Measurements from ENCODE around the gene KCNIP2.

KCNIP2 gene

GRCh38 chr10:101835362-101835761, 8.2 kb downstream of the KCNIP2 start:
- no peaks in the 10 kb centered on the region for H3K27me3 ChIP-seq (replicated peaks; ENCODE audit: insufficient read depth, low read length)
- H3K4me2 ChIP-seq (ENCODE audit: low read depth, low read length) = no peak overlapping the region
- H3K27ac ChIP-seq (ENCODE audit: low read length) = no peak overlapping the region
- no peaks in the 10 kb centered on the region for H3K79me2 ChIP-seq (ENCODE audit: low read length)
- H3K9me3 ChIP-seq (replicated peaks; ENCODE audit: insufficient read depth, low read length) = no peaks in the 10 kb centered on the region
- peaks cover 12% of the 10 kb centered on the region; the same call in 1 of the 2 replicates for H3F3A ChIP-seq (ENCODE audit: insufficient read depth, low read length)
- TF ChIP-seq EZH2phosphoT487 (IDR thresholded peaks at IDR 0.05; ENCODE audit: low read length) = no peak
- TF ChIP-seq EZH2 (optimal IDR thresholded peaks at IDR 0.05; ENCODE audit: low read depth, low read length) = no peak
- TF ChIP-seq CTCF (IDR thresholded peaks at IDR 0.05; ENCODE audit: low read length) = no peak
- H3K4me3 ChIP-seq (ENCODE audit: low read length) = no peak overlapping the region
- no peak overlapping the region for H2AFZ ChIP-seq (ENCODE audit: low read length)
- no peaks in the 10 kb centered on the region for H3K36me3 ChIP-seq (replicated peaks; ENCODE audit: insufficient read depth, low read length)
- H3K9ac ChIP-seq (ENCODE audit: low read length) = no peak overlapping the region
- no peaks in the 10 kb centered on the region for H3K9me2 ChIP-seq (replicated peaks; ENCODE audit: insufficient read depth, low read length)
- no peaks in the 10 kb centered on the region for H4K20me1 ChIP-seq (ENCODE audit: insufficient read depth, low read length)
- peaks cover 9% of the 10 kb centered on the region; the same call in 1 of the 2 replicates for H3K4me1 ChIP-seq (ENCODE audit: low read length)
- no peak for DNase-seq

- Histone ChIP-seq H3K36me3 (replicated peaks; ENCODE audit: insufficient read depth, low read length) (no peaks in the 10 kb centered on the region), H2AFZ (ENCODE audit: low read length) (no peak overlapping the region), H3K4me2 (ENCODE audit: low read depth, low read length) (no peak overlapping the region), H4K20me1 (ENCODE audit: insufficient read depth, low read length) (no peaks in the 10 kb centered on the region), H3K9me2 (replicated peaks; ENCODE audit: insufficient read depth, low read length) (no peaks in the 10 kb centered on the region), H3K27me3 (replicated peaks; ENCODE audit: insufficient read depth, low read length) (no peaks in the 10 kb centered on the region), H3K4me3 (ENCODE audit: low read length) (no peak overlapping the region), H3F3A (ENCODE audit: insufficient read depth, low read length) (peaks cover 19% of the 10 kb centered on the region), H3K9me3 (replicated peaks; ENCODE audit: insufficient read depth, low read length) (no peaks in the 10 kb centered on the region), H3K9ac (ENCODE audit: low read length) (no peak overlapping the region), H3K79me2 (ENCODE audit: low read length) (no peaks in the 10 kb centered on the region), H3K4me1 (ENCODE audit: low read length) (peaks cover 9% of the 10 kb centered on the region; the same call in 1 of the 2 replicates), H3K27ac (ENCODE audit: low read length) (no peak overlapping the region)
- no peak for TF ChIP-seq CTCF (IDR thresholded peaks at IDR 0.05; ENCODE audit: low read length)
- TF ChIP-seq EZH2 (optimal IDR thresholded peaks at IDR 0.05; ENCODE audit: low read depth, low read length) = no peak
- TF ChIP-seq EZH2phosphoT487 (IDR thresholded peaks at IDR 0.05; ENCODE audit: low read length) = no peak
- no peak for DNase-seq
These were observed 9.3 kb downstream of the KCNIP2 start for GRCh38 chr10:101834341-101834740.

GRCh38 chr10:101833466-101833865, 10.1 kb downstream of the KCNIP2 start:
- H3K9ac ChIP-seq (ENCODE audit: low read length) = no peak overlapping the region
- H2AFZ ChIP-seq (ENCODE audit: low read length) = no peak overlapping the region
- H3K27me3 ChIP-seq (replicated peaks; ENCODE audit: insufficient read depth, low read length) = no peaks in the 10 kb centered on the region
- TF ChIP-seq EZH2phosphoT487 (IDR thresholded peaks at IDR 0.05; ENCODE audit: low read length) = no peak
- TF ChIP-seq EZH2 (optimal IDR thresholded peaks at IDR 0.05; ENCODE audit: low read depth, low read length) = no peak
- no peak for TF ChIP-seq CTCF (IDR thresholded peaks at IDR 0.05; ENCODE audit: low read length)
- DNase-seq = no peak
- no peak overlapping the region for H3K4me3 ChIP-seq (ENCODE audit: low read length)
- H3K9me2 ChIP-seq (replicated peaks; ENCODE audit: insufficient read depth, low read length) = no peaks in the 10 kb centered on the region
- H3K79me2 ChIP-seq (ENCODE audit: low read length) = no peaks in the 10 kb centered on the region
- H3K4me2 ChIP-seq (ENCODE audit: low read depth, low read length) = no peak overlapping the region
- peaks cover 9% of the 10 kb centered on the region; the same call in 1 of the 2 replicates for H3K4me1 ChIP-seq (ENCODE audit: low read length)
- no peak overlapping the region for H3K27ac ChIP-seq (ENCODE audit: low read length)
- peaks cover 19% of the 10 kb centered on the region for H3F3A ChIP-seq (ENCODE audit: insufficient read depth, low read length)
- H3K9me3 ChIP-seq (replicated peaks; ENCODE audit: insufficient read depth, low read length) = no peaks in the 10 kb centered on the region
- no peaks in the 10 kb centered on the region for H3K36me3 ChIP-seq (replicated peaks; ENCODE audit: insufficient read depth, low read length)
- no peaks in the 10 kb centered on the region for H4K20me1 ChIP-seq (ENCODE audit: insufficient read depth, low read length)

Data from MM.1S (cell line).